HG02571 (cell line): ENCODE data around the gene RIC3.

Source experiments
- ATAC-seq: cut with Tn5 transposase; IDR thresholded peaks from one replicate; pipeline ENCODE4 v1.9.1; 2021; ENCODE audit warnings: mild to moderate bottlenecking, moderate library complexity; ENCODE audit not compliant: unreplicated experiment

The RIC3 gene

GRCh38 chr11:8090756-8091155 is 78.1 kb downstream of the RIC3 start:
- no peak for ATAC-seq

GRCh38 chr11:8089791-8090510 is 78.9 kb downstream of the RIC3 start:
- no peak for ATAC-seq

GRCh38 chr11:8087756-8088155 is 81.1 kb downstream of the RIC3 start:
- ATAC-seq, result no peak

- no peak for ATAC-seq
Observed at GRCh38 chr11:8087185-8087584, 81.6 kb downstream of the RIC3 start.

GRCh38 chr11:8086571-8086970 is 82.3 kb downstream of the RIC3 start:
- ATAC-seq, result no peak

GRCh38 chr11:8086001-8086479 is 82.8 kb downstream of the RIC3 start:
- ATAC-seq, result no peak

GRCh38 chr11:8085011-8085645 is 83.7 kb downstream of the RIC3 start:
- ATAC-seq, result no peak

- ATAC-seq, result no peak
Observed at GRCh38 chr11:8084352-8084751, 84.5 kb downstream of the RIC3 start.

- ATAC-seq, result no peak
Observed at GRCh38 chr11:8083871-8084281, 84.9 kb downstream of the RIC3 start.

- ATAC-seq, result no peak
Observed at GRCh38 chr11:8083088-8083395, 85.8 kb downstream of the RIC3 start.

GRCh38 chr11:8082391-8083087 is 86.3 kb downstream of the RIC3 start:
- no peak for ATAC-seq

GRCh38 chr11:8081591-8082250 is 87.1 kb downstream of the RIC3 start:
- ATAC-seq, result no peak

GRCh38 chr11:8080674-8081590 is 87.9 kb downstream of the RIC3 start, which contains the start of gene TUB:
TSS of gene TUB (plus strand) at chr11:8081211. CDS start at chr11:8081511, 300 bp downstream.
- no peak for ATAC-seq

GRCh38 chr11:8080069-8080670 is 88.7 kb downstream of the RIC3 start:
- ATAC-seq, result no peak

GRCh38 chr11:8079111-8079675 is 89.6 kb downstream of the RIC3 start:
- ATAC-seq, result no peak

- no peak for ATAC-seq
Observed at GRCh38 chr11:8075119-8075726, 93.6 kb downstream of the RIC3 start.

- no peak for ATAC-seq
Observed at GRCh38 chr11:8071616-8072581, 96.9 kb downstream of the RIC3 start.
